H9 (cell line): ENCODE results near the gene NSD1. TPM values are rescaled to one million over a fixed set of nuclear protein-coding genes. Genes with fewer than 3 reads are reported as not detected.

Experiments used
- DNase-seq: peaks from one replicate; pipeline ENCODE4 v3.0.0-alpha.2; 2017
- H2AFZ ChIP-seq: one replicate; pipeline ENCODE4 v1.6.1; 2013; ENCODE audit warnings: mild to moderate bottlenecking, low read length, control low read depth, moderate library complexity
- H2AK5ac ChIP-seq: 2 replicates; pipeline ENCODE4 v1.6.1; 2013; ENCODE audit warnings: low read length, control low read depth, mixed read lengths; ENCODE audit not compliant: insufficient read length
- H2BK120ac ChIP-seq: one replicate; pipeline ENCODE4 v1.6.1; 2013; ENCODE audit warnings: low read depth, mild to moderate bottlenecking, low read length, control low read depth, inconsistent platforms; ENCODE audit not compliant: poor library complexity, severe bottlenecking
- H2BK12ac ChIP-seq: 2 replicates; pipeline ENCODE4 v1.6.1; 2013; ENCODE audit warnings: low read length, control low read depth, mixed read lengths, low read depth; ENCODE audit not compliant: insufficient read length
- H2BK15ac ChIP-seq: 2 replicates; pipeline ENCODE4 v1.6.1; 2013; ENCODE audit warnings: low read depth, low read length, control low read depth
- H2BK20ac ChIP-seq: one replicate; pipeline ENCODE4 v1.6.1; 2013; ENCODE audit warnings: low read depth, mild to moderate bottlenecking, low read length, control low read depth, inconsistent platforms; ENCODE audit not compliant: poor library complexity, severe bottlenecking
- H2BK5ac ChIP-seq: 2 replicates; pipeline ENCODE4 v1.6.1; 2013; ENCODE audit warnings: low read length, control low read depth, mixed read lengths; ENCODE audit not compliant: insufficient read length
- H3K14ac ChIP-seq: 2 replicates; pipeline ENCODE4 v1.6.1; 2013; ENCODE audit warnings: low read length, control low read depth; ENCODE audit not compliant: insufficient read depth
- H3K18ac ChIP-seq: 2 replicates; pipeline ENCODE4 v1.6.1; 2013; ENCODE audit warnings: low read depth, mild to moderate bottlenecking, mixed read lengths, low read length, control low read depth; ENCODE audit not compliant: insufficient read length
- H3K23ac ChIP-seq: 2 replicates; pipeline ENCODE4 v1.6.1; 2013; ENCODE audit warnings: low read length, control low read depth, mixed read lengths, low read depth; ENCODE audit not compliant: insufficient read length
- H3K23me2 ChIP-seq: 2 replicates; pipeline ENCODE4 v1.6.1; 2013; ENCODE audit warnings: low read depth, mild to moderate bottlenecking, mixed read lengths, low read length, control low read depth; ENCODE audit not compliant: insufficient read length, poor library complexity, severe bottlenecking
- H3K27ac ChIP-seq: 2 replicates; pipeline ENCODE4 v1.5.1; 2013; ENCODE audit warnings: low read length, control low read depth, mixed read lengths, low read depth; ENCODE audit not compliant: insufficient read length
- H3K27me3 ChIP-seq: 2 replicates; pipeline ENCODE4 v1.6.1; 2013; ENCODE audit warnings: low read length, control low read depth, inconsistent platforms; ENCODE audit not compliant: insufficient read depth
- H3K4ac ChIP-seq: 2 replicates; pipeline ENCODE4 v1.6.1; 2013; ENCODE audit warnings: low read depth, mild to moderate bottlenecking, control low read depth, inconsistent platforms, low read length, moderate library complexity
- H3K4me1 ChIP-seq: 2 replicates; pipeline ENCODE4 v1.6.1; 2013; ENCODE audit warnings: low read length, control low read depth, inconsistent platforms; ENCODE audit not compliant: insufficient read depth
- H3K4me2 ChIP-seq: 2 replicates; pipeline ENCODE4 v1.6.1; 2013; ENCODE audit warnings: low read length, control low read depth, mixed read lengths; ENCODE audit not compliant: insufficient read length, insufficient read depth
- H3K56ac ChIP-seq: 2 replicates; pipeline ENCODE4 v1.6.1; 2013; ENCODE audit warnings: low read depth, mild to moderate bottlenecking, mixed read lengths, low read length, control low read depth; ENCODE audit not compliant: insufficient read length
- H3K79me1 ChIP-seq: 2 replicates; pipeline ENCODE4 v1.6.1; 2013; ENCODE audit warnings: low read depth, mild to moderate bottlenecking, moderate library complexity, low read length, control low read depth, inconsistent platforms; ENCODE audit not compliant: insufficient read depth, poor library complexity, severe bottlenecking
- H3K79me2 ChIP-seq: 2 replicates; pipeline ENCODE4 v1.6.1; 2013; ENCODE audit warnings: low read length, control low read depth, inconsistent platforms; ENCODE audit not compliant: insufficient read depth
- H3K9ac ChIP-seq: 2 replicates; pipeline ENCODE4 v1.6.1; 2013; ENCODE audit warnings: low read length, control low read depth, mixed read lengths; ENCODE audit not compliant: insufficient read length; ENCODE audit errors: extremely low read depth
- H3K9me3 ChIP-seq: one replicate; pipeline ENCODE4 v1.6.1; 2013; ENCODE audit warnings: low read depth, low read length, inconsistent platforms; ENCODE audit not compliant: control insufficient read depth
- H3T11ph ChIP-seq: one replicate; pipeline ENCODE4 v1.6.1; 2013; ENCODE audit warnings: mild to moderate bottlenecking, low read length, control low read depth, inconsistent platforms
- H4K20me1 ChIP-seq: one replicate; pipeline ENCODE4 v1.6.1; 2013; ENCODE audit not compliant: control insufficient read depth, insufficient read length, insufficient read depth
- H4K5ac ChIP-seq: 2 replicates; pipeline ENCODE4 v1.6.1; 2013; ENCODE audit warnings: low read depth, mild to moderate bottlenecking, mixed read lengths, low read length, control low read depth; ENCODE audit not compliant: insufficient read length
- H4K8ac ChIP-seq: replicated peaks from 2 replicates; pipeline ENCODE4 v1.6.1; 2013; ENCODE audit warnings: low read length, control low read depth, mixed read lengths, low read depth; ENCODE audit not compliant: insufficient read length
- H4K91ac ChIP-seq: 2 replicates; pipeline ENCODE4 v1.6.1; 2013; ENCODE audit warnings: low read depth, mild to moderate bottlenecking, moderate library complexity, mixed read lengths, low read length, control low read depth; ENCODE audit not compliant: insufficient read length
- H3K27ac Mint-ChIP-seq, 3 experiments: 2 replicates in 2 of 3; 3 replicates in 1 of 3; pipeline ENCODE4 v1.8.0; 2020 to 2021; ENCODE audit warnings: mixed read lengths in 3 of 3, mild to moderate bottlenecking in 1 of 3, moderate library complexity in 1 of 3
- H3K27me3 Mint-ChIP-seq: 2 replicates; pipeline ENCODE4 v1.8.0; 2021; ENCODE audit warnings: low read depth, mild to moderate bottlenecking, moderate library complexity, mixed read lengths
- H3K36me3 Mint-ChIP-seq, 3 experiments: 2 replicates in 2 of 3; 3 replicates in 1 of 3; pipeline ENCODE4 v1.8.0; 2020 to 2021; ENCODE audit warnings: low read depth in 3 of 3, mixed read lengths in 3 of 3; ENCODE audit not compliant: insufficient read depth in 1 of 3
- H3K4me1 Mint-ChIP-seq, 2 experiments: 2 replicates each; pipeline ENCODE4 v1.8.0; 2020; ENCODE audit warnings: mixed read lengths in 2 of 2
- H3K4me3 Mint-ChIP-seq, 2 experiments: 2 replicates in 1 of 2; 3 replicates in 1 of 2; pipeline ENCODE4 v1.8.0; 2020 to 2021; ENCODE audit warnings: mild to moderate bottlenecking in 2 of 2, mixed read lengths in 2 of 2, moderate library complexity in 1 of 2
- H3K9me3 Mint-ChIP-seq, 2 experiments: 2 replicates in 1 of 2; 3 replicates in 1 of 2; pipeline ENCODE4 v1.8.0; 2020; ENCODE audit warnings: mild to moderate bottlenecking in 2 of 2, mixed read lengths in 2 of 2, moderate library complexity in 1 of 2
- WGBS: extraction: QIAGEN DNeasy Blood & Tissue Kit; methylation state at CpG from one replicate; pipeline ENCODE4 v1.1.7; 2013; ENCODE audit warnings: missing lambda C conversion rate, low lambda C conversion rate, mixed read lengths; ENCODE audit not compliant: insufficient read length; ENCODE audit errors: extremely low coverage; 5-methylcytosine and 5-hydroxymethylcytosine counted together
- total RNA-seq: library from RNA; stranded (reverse); gene quantifications from 2 replicates; pipeline ENCODE4 v1.2.1, GENCODE V29; 2021
- TF ChIP-seq, protein P1 (sequence below): fragments of 200-600 bp; sonication (generic); conservative IDR thresholded peaks from 3 replicates; pipeline ENCODE4 v1.8.0; 2021; ENCODE audit warnings: antibody characterized with exemption, mild to moderate bottlenecking

The NSD1 gene
- total RNA-seq, 1 experiment from 2014 or later: 213 TPM

DNA sequence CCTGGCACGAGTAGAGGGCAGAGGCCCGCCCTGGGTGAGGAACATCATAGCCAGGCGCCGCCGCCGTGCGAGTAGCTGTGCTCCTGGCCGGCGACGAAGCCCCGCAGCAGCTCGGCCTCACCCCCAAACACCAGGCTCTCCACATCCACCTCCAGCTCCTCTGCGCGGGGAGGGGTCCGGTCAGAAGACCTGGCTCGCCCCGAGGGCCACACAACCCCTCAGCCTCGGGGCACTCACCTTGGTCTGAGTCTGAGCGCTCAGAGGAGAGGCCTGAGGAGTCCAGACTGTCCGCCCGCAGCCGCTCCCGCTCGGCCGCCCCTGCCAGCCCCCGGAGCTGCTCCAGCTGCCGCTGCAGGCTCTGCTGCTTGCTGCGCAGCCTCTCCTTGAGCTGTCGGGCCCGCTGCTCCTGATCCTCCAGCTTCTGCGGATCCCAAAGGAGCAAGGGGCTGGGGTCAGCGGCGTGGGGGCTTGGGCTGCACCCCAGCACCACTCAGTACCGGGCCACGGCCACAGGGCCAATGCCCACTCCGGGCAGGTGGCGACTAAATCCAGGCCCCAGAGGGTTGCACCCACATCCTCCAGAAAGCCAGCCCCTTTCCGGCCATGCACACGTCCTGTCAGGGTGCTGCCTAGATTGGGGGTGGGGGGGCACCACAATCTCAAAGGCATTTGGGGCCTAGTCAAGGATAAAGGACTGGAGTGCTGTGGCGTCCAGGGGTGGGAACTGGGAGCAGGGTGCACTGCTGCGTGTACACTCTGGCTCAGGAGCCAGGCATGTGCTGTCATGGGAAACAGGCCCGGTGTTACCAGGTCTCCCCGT is 174.2 kb downstream of the NSD1 start:
- Histone ChIP-seq H4K91ac (no peak overlapping the region), H3K4me1 (no peaks in the 10 kb centered on the region), H4K20me1 (peaks cover 5% of the 10 kb centered on the region), H2AK5ac (no peak overlapping the region), H3K23ac (no peak overlapping the region), H3K4me2 (no peak overlapping the region), H3K23me2 (peaks cover 22% of the 10 kb centered on the region), H3K9ac (no peak overlapping the region), H4K8ac (no peak overlapping the region), H3K18ac (no peak overlapping the region), H4K5ac (no peak overlapping the region), H3K56ac (no peak overlapping the region), H3K9me3 (no peaks in the 10 kb centered on the region), H2BK120ac (no peak overlapping the region), H3K4ac (no peak overlapping the region), H3K79me2 (peaks cover 9% of the 10 kb centered on the region; the same call in 1 of the 2 replicates), H3K14ac (no peak overlapping the region), H3K27me3 (no peaks in the 10 kb centered on the region), H2AFZ (no peak overlapping the region), H2BK5ac (no peak overlapping the region), H3K79me1 (no peaks in the 10 kb centered on the region), H2BK15ac (no peak overlapping the region), H2BK12ac (no peak overlapping the region), H3T11ph (no peak overlapping the region), H2BK20ac (no peak overlapping the region), H3K27ac (no peak overlapping the region)
- Mint-ChIP-seq H3K36me3 (peaks cover 24 to 33% (median 31%) of the 10 kb centered on the region in 3 experiments), H3K27me3 (no peaks in the 10 kb centered on the region; the same call in 1 of the 2 replicates), H3K9me3 (no peaks in the 10 kb centered on the region), H3K4me3 (no peak overlapping the region), H3K4me1 (peaks cover 20 to 26% of the 10 kb centered on the region in 2 experiments), H3K27ac (no peak overlapping the region)
- no CpG with 5 or more reads among the region's 43 CpGs for WGBS
- TF ChIP-seq, protein P1, sequence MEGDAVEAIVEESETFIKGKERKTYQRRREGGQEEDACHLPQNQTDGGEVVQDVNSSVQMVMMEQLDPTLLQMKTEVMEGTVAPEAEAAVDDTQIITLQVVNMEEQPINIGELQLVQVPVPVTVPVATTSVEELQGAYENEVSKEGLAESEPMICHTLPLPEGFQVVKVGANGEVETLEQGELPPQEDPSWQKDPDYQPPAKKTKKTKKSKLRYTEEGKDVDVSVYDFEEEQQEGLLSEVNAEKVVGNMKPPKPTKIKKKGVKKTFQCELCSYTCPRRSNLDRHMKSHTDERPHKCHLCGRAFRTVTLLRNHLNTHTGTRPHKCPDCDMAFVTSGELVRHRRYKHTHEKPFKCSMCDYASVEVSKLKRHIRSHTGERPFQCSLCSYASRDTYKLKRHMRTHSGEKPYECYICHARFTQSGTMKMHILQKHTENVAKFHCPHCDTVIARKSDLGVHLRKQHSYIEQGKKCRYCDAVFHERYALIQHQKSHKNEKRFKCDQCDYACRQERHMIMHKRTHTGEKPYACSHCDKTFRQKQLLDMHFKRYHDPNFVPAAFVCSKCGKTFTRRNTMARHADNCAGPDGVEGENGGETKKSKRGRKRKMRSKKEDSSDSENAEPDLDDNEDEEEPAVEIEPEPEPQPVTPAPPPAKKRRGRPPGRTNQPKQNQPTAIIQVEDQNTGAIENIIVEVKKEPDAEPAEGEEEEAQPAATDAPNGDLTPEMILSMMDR: no peak
- DNase-seq: no peak
